Stimulated activated CD8-positive, alpha-beta memory T cell treated with anti-CD3 and anti-CD28 coated beads, Interleukin-4, amount 100 ng/mL, for 24 hours (primary cell): ENCODE data around the gene RAB40A.
"Not testable (repeated sequence)": the region's sequence is repeated elsewhere in the genome, so short reads cannot be mapped to it uniquely, and the experiment has no call there.

Experiments
- DNase-seq: peaks from one replicate; pipeline ENCODE4 v3.0.0-alpha.2; 2020; ENCODE audit warnings: low read depth

Gene RAB40A

DNA sequence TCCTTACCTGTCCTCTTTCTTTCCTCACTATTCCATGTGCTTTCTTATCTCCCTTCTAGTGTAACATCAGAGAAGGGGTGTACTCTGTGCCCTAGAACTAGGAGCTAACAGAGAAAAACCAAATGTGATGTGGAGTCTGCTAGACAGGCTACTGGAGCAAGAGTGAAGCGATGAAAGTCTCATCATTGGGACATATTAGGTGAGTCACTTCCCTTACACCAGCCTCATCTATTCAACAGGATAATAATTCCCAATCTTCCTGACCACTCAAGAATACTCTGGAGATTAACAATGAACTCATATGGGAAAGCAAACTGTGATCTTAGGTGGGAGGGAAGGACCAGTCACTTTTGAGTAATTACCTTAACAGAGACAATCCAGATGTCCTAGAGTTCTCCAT lies 58.1 kb downstream of the RAB40A start:
- DNase-seq, result no peak

DNA sequence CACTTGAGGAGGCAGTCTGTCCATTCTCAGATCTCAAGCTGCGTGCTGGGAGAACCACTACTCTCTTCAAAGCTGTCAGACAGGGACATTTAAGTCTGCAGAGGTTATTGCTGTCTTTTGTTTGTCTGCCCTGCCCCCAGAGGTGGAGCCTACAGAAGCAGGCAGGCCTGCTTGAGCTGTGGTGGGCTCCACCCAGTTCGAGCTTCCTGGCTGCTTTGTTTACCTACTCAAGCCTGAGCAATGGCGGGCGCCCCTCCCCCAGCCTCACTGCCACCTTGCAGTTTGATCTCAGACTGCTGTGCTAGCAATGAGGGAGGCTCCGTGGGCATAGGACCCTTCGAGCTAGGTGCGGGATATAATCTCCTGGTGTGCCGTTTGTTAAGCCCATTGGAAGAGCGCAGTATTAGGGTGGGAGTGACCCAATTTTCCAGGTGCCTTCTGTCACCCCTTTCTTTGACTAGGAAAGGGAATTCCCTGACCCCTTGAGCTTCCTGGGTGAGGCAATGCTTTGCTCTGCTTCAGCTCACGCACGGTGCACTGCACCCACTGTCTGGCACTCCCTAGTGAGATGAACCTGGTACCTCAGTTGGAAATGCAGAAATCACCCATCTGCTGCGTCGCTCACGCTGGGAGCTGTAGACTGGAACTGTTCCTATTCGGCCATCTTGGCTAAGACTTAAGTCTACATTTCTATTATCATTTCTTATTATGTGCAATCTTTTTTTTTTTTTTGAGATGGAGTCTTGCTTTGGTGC lies 59.1 kb downstream of the RAB40A start:
- DNase-seq, result not testable (repeated sequence)

GRCh38 chrX:103453655-103454054 lies 65.6 kb downstream of the RAB40A start:
- no peak for DNase-seq
